IMR-90 (cell line): ENCODE measurements around the gene TNFRSF25. TPM values are rescaled to one million over a fixed set of nuclear protein-coding genes. Genes with fewer than 3 reads are reported as not detected.

Source experiments
- ATAC-seq: fragments of 200-7000 bp; cut with Tn5 transposase; 2 replicates; pipeline ENCODE4 v1.9.1; 2020; ENCODE audit warnings: low read depth, mild to moderate bottlenecking, moderate library complexity
- BruUV-seq: library from RNA; stranded (reverse); fragments of 400-500 nt; replicated peaks from 2 replicates; lab custom pipeline; 2021; lab: Mats Ljungman, UMichigan
- CTCF ChIA-PET: fragments of 300-600 bp; formaldehyde crosslinking; extraction: SDS; loops from one replicate; lab custom pipeline; 2021; ENCODE audit warnings: antibody characterized with exemption; lab: Yijun Ruan, JAX
- POLR2A ChIA-PET: fragments of 300-600 bp; sonication (Branson Sonifier 250); formaldehyde crosslinking; loops from one replicate; lab custom pipeline; 2022; ENCODE audit warnings: antibody characterized with exemption; ENCODE audit not compliant: unreplicated experiment; lab: Charles Lee
- DNase-seq: peaks from one replicate; pipeline ENCODE4 v3.0.0; 2013
- H2AFZ ChIP-seq: replicated peaks from 2 replicates; pipeline ENCODE3; 2013; ENCODE audit warnings: low read length, mild to moderate bottlenecking; ENCODE audit not compliant: poor library complexity
- H2AK5ac ChIP-seq: 2 replicates; pipeline ENCODE4 v1.6.1; 2013; ENCODE audit warnings: low read depth, low read length, inconsistent platforms
- H2AK9ac ChIP-seq: replicated peaks from 2 replicates; pipeline ENCODE3; 2013; ENCODE audit warnings: mild to moderate bottlenecking, low read depth, low read length, moderate library complexity; ENCODE audit not compliant: poor library complexity
- H2BK120ac ChIP-seq: 2 replicates; pipeline ENCODE4 v1.6.1; 2013; ENCODE audit warnings: low read depth, low read length, inconsistent platforms
- H2BK15ac ChIP-seq: 3 replicates; pipeline ENCODE4 v1.6.1; 2013; ENCODE audit warnings: low read depth, low read length, inconsistent platforms
- H2BK20ac ChIP-seq: 2 replicates; pipeline ENCODE4 v1.6.1; 2013; ENCODE audit warnings: low read depth, mild to moderate bottlenecking, inconsistent platforms, low read length, moderate library complexity
- H2BK5ac ChIP-seq: 2 replicates; pipeline ENCODE4 v1.6.1; 2013; ENCODE audit warnings: mild to moderate bottlenecking, low read depth, low read length, inconsistent platforms; ENCODE audit not compliant: poor library complexity, severe bottlenecking
- H3K14ac ChIP-seq: replicated peaks from 2 replicates; pipeline ENCODE4 v1.6.1; 2013; ENCODE audit warnings: low read depth, low read length, inconsistent platforms
- H3K18ac ChIP-seq: 2 replicates; pipeline ENCODE4 v1.6.1; 2013; ENCODE audit warnings: low read depth, low read length, control low read depth
- H3K23ac ChIP-seq: 2 replicates; pipeline ENCODE4 v1.6.1; 2013; ENCODE audit warnings: low read depth, low read length, inconsistent platforms
- H3K27ac ChIP-seq: 2 replicates; pipeline ENCODE4 v1.5.1; 2013; ENCODE audit warnings: mild to moderate bottlenecking, control low read depth, low read length; ENCODE audit not compliant: insufficient read depth
- H3K27me3 ChIP-seq: 2 replicates; pipeline ENCODE4 v1.6.1; 2013; ENCODE audit warnings: low read length; ENCODE audit not compliant: control insufficient read depth, insufficient read depth
- H3K36me3 ChIP-seq: 2 replicates; pipeline ENCODE4 v1.6.1; 2013; ENCODE audit warnings: low read length, mixed read lengths; ENCODE audit not compliant: control insufficient read depth, insufficient read depth
- H3K4ac ChIP-seq: 2 replicates; pipeline ENCODE4 v1.6.1; 2013; ENCODE audit warnings: low read depth, low read length, inconsistent platforms
- H3K4me1 ChIP-seq: 2 replicates; pipeline ENCODE4 v1.6.1; 2013; ENCODE audit warnings: low read length, mixed read lengths; ENCODE audit not compliant: control insufficient read depth, insufficient read depth
- H3K4me2 ChIP-seq: 2 replicates; pipeline ENCODE4 v1.6.1; 2013; ENCODE audit warnings: low read depth, mild to moderate bottlenecking, control low read depth, low read length, moderate library complexity
- H3K4me3 ChIP-seq: 2 replicates; pipeline ENCODE4 v1.5.1; 2013; ENCODE audit warnings: low read depth, mild to moderate bottlenecking, control low read depth, low read length, moderate library complexity; ENCODE audit not compliant: insufficient read depth
- H3K56ac ChIP-seq: 2 replicates; pipeline ENCODE4 v1.6.1; 2013; ENCODE audit warnings: low read length, inconsistent platforms; ENCODE audit not compliant: insufficient read depth; ENCODE audit errors: extremely low read depth
- H3K79me1 ChIP-seq, 2 experiments: 2 replicates each; pipeline ENCODE4 v1.6.1; 2013; ENCODE audit warnings: low read length in 2 of 2, inconsistent platforms in 1 of 2, low read depth in 1 of 2
- H3K9ac ChIP-seq: 2 replicates; pipeline ENCODE4 v1.6.1; 2013; ENCODE audit warnings: low read depth, low read length, control low read depth
- H3K9me1 ChIP-seq: 2 replicates; pipeline ENCODE4 v1.6.1; 2013; ENCODE audit warnings: low read length, inconsistent platforms; ENCODE audit not compliant: insufficient read depth
- H3K9me3 ChIP-seq: 2 replicates; pipeline ENCODE4 v1.6.1; 2013; ENCODE audit warnings: low read length; ENCODE audit not compliant: control insufficient read depth, insufficient read depth
- H4K20me1 ChIP-seq: 2 replicates; pipeline ENCODE4 v1.6.1; 2013; ENCODE audit warnings: low read length, inconsistent platforms; ENCODE audit not compliant: insufficient read depth
- H4K5ac ChIP-seq: 2 replicates; pipeline ENCODE4 v1.6.1; 2013; ENCODE audit warnings: mild to moderate bottlenecking, low read depth, low read length, control low read depth
- H4K8ac ChIP-seq, 2 experiments: 2 replicates each; pipeline ENCODE4 v1.6.1; 2013; ENCODE audit warnings: low read depth in 2 of 2, low read length in 2 of 2, control low read depth in 1 of 2, inconsistent platforms in 1 of 2
- H4K91ac ChIP-seq: 2 replicates; pipeline ENCODE4 v1.6.1; 2013; ENCODE audit warnings: low read depth, low read length, inconsistent platforms; ENCODE audit not compliant: insufficient read depth
- BHLHE40 ChIP-seq: fragments of 150-350 bp; IDR thresholded peaks from 2 replicates; pipeline ENCODE4 v1.6.1; 2016; ENCODE audit warnings: mild to moderate bottlenecking, low read depth, low read length
- CEBPB ChIP-seq: IDR thresholded peaks from 2 replicates; pipeline ENCODE4 v1.6.1; 2012; ENCODE audit warnings: low read depth, low read length, improper control_type of control experiment
- CHD1 ChIP-seq: IDR thresholded peaks from 2 replicates; pipeline ENCODE4 v1.6.1; 2012; ENCODE audit warnings: low read depth, low read length, improper control_type of control experiment
- FOS ChIP-seq: fragments of 150-350 bp; IDR thresholded peaks from 2 replicates; pipeline ENCODE4 v1.6.1; 2016; ENCODE audit warnings: low read depth, low read length
- MAFK ChIP-seq: IDR thresholded peaks from 2 replicates; pipeline ENCODE4 v1.6.1; 2012; ENCODE audit warnings: low read depth, low read length, improper control_type of control experiment
- MAZ ChIP-seq: IDR thresholded peaks from 2 replicates; pipeline ENCODE4 v1.6.1; 2012; ENCODE audit warnings: low read depth, mild to moderate bottlenecking, low read length, improper control_type of control experiment, moderate library complexity, borderline replicate concordance
- MXI1 ChIP-seq: IDR thresholded peaks from 2 replicates; pipeline ENCODE4 v1.6.1; 2012; ENCODE audit warnings: low read depth, mild to moderate bottlenecking, low read length, moderate library complexity, borderline replicate concordance
- NFE2L2 ChIP-seq: fragments of 150-350 bp; IDR thresholded peaks from 2 replicates; pipeline ENCODE4 v1.6.1; 2016; ENCODE audit warnings: low read depth, mild to moderate bottlenecking, low read length
- POLR2A ChIP-seq: IDR thresholded peaks from 2 replicates; pipeline ENCODE4 v1.6.1; 2012; ENCODE audit warnings: mild to moderate bottlenecking, low read depth, low read length
- RCOR1 ChIP-seq: IDR thresholded peaks from 2 replicates; pipeline ENCODE4 v1.6.1; 2012; ENCODE audit warnings: mild to moderate bottlenecking, low read length, improper control_type of control experiment; ENCODE audit not compliant: insufficient replicate concordance
- RFX5 ChIP-seq: IDR thresholded peaks from 2 replicates; pipeline ENCODE4 v1.8.0; 2012; ENCODE audit warnings: low read depth, mild to moderate bottlenecking, low read length, moderate library complexity
- SMC3 ChIP-seq: fragments of 150-350 bp; IDR thresholded peaks from 2 replicates; pipeline ENCODE4 v1.6.1; 2016; ENCODE audit warnings: low read depth, mild to moderate bottlenecking, antibody characterized with exemption, low read length, moderate library complexity
- WGBS, 2 experiments: methylation state at CpG; one replicate each; pipeline versions ENCODE4 v1.1.5 to v1.1.7; 2013; ENCODE audit warnings: missing lambda C conversion rate in 2 of 2; ENCODE audit not compliant: insufficient read length in 1 of 2; ENCODE audit errors: extremely low coverage in 2 of 2; 5-methylcytosine and 5-hydroxymethylcytosine counted together
- dilution Hi-C: fragments of 300-500 bp; cut with HindIII; formaldehyde crosslinking; loops from one replicate; pipeline ENCODE4 v1.14.3; 2018; ENCODE audit warnings: low sequenced_read_pairs; ENCODE audit not compliant: unreplicated experiment
- in situ Hi-C: fragments of 300-500 bp; cut with MboI; formaldehyde crosslinking; loops from 3 replicates; pipeline ENCODE4 v1.14.3; 2019; ENCODE audit warnings: low sequenced_read_pairs, inconsistent platforms, mixed read lengths
- intact Hi-C: fragments of 100-400 bp; cut with micrococcal nuclease; formaldehyde crosslinking; loops from 2 replicates; pipeline ENCODE4 v1.10.0; 2022
- polyA plus RNA-seq, 3 experiments: library from polyadenylated mRNA; depleted of rRNA; stranded (reverse); fragments of >200 nt; gene quantifications; 2 replicates each; pipeline ENCODE4 v1.2.3, GENCODE V29; 2012; ENCODE audit warnings: low replicate concordance in 1 of 3
- total RNA-seq: library from RNA; depleted of rRNA; stranded (reverse); fragments of >200 nt; gene quantifications from 2 replicates; pipeline ENCODE4 v1.2.3, GENCODE V29; 2012
- TF ChIP-seq, protein P1 (sequence below): conservative IDR thresholded peaks from 2 replicates; pipeline ENCODE4 v1.5.1; 2012; ENCODE audit warnings: mild to moderate bottlenecking, low read depth, low read length, improper control_type of control experiment
- TF ChIP-seq, protein P2 (sequence below): fragments of 150-350 bp; IDR thresholded peaks from 2 replicates; pipeline ENCODE4 v1.6.1; 2016; ENCODE audit warnings: low read depth, mild to moderate bottlenecking, low read length, moderate library complexity, borderline replicate concordance

Gene TNFRSF25
- total and polyA plus RNA-seq, 2 of the 4 experiments (the other 2 are of a cell fraction): 1.3 to 11.2 TPM

DNA sequence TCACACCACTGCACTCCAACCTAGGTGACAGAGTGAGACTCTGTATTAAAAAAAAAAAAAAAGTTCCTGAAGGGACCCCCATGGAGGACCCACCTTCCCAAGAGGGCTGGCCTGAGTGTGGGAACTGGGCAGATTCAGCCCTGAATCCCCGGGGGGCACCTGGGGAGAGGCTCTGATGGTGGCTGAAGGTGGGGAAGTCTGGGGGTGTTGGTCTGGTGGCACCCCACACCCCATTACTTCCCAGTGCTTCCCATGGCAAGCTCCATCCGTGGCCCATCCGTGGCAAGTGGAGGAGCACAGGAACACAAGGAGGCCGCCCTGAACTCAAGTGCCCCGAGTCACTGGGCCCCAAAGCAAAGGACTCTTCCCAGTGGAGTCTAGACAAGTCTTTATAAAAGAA lies 778 bp upstream of the TNFRSF25 start:
- H3K4me3 ChIP-seq: no peak overlapping the region
- H3K27me3 ChIP-seq: no peaks in the 10 kb centered on the region
- H2AK5ac ChIP-seq: no peak overlapping the region
- H3K14ac ChIP-seq: no peak overlapping the region
- H3K27ac ChIP-seq: no peak overlapping the region
- H3K9ac ChIP-seq: no peak overlapping the region
- ChIA-PET POLR2A (no interaction called here), CTCF (no interaction called here)
- no peak overlapping the region for H4K5ac ChIP-seq
- H3K56ac ChIP-seq: no peak overlapping the region
- no peaks in the 10 kb centered on the region for H3K79me1 ChIP-seq
- H4K91ac ChIP-seq: no peak overlapping the region
- H3K4ac ChIP-seq: no peak overlapping the region
- BruUV-seq: no TSS peak
- no peak overlapping the region for H3K23ac ChIP-seq
- TF ChIP-seq, protein P1, sequence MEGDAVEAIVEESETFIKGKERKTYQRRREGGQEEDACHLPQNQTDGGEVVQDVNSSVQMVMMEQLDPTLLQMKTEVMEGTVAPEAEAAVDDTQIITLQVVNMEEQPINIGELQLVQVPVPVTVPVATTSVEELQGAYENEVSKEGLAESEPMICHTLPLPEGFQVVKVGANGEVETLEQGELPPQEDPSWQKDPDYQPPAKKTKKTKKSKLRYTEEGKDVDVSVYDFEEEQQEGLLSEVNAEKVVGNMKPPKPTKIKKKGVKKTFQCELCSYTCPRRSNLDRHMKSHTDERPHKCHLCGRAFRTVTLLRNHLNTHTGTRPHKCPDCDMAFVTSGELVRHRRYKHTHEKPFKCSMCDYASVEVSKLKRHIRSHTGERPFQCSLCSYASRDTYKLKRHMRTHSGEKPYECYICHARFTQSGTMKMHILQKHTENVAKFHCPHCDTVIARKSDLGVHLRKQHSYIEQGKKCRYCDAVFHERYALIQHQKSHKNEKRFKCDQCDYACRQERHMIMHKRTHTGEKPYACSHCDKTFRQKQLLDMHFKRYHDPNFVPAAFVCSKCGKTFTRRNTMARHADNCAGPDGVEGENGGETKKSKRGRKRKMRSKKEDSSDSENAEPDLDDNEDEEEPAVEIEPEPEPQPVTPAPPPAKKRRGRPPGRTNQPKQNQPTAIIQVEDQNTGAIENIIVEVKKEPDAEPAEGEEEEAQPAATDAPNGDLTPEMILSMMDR: no peak
- TF ChIP-seq RFX5 (no peak), BHLHE40 (no peak), MAFK (no peak), RCOR1 (no peak), FOS (no peak), CEBPB (no peak), CHD1 (no peak), MAZ (no peak), NFE2L2 (no peak), POLR2A (no peak), MXI1 (no peak), SMC3 (no peak)
- TF ChIP-seq, protein P2, sequence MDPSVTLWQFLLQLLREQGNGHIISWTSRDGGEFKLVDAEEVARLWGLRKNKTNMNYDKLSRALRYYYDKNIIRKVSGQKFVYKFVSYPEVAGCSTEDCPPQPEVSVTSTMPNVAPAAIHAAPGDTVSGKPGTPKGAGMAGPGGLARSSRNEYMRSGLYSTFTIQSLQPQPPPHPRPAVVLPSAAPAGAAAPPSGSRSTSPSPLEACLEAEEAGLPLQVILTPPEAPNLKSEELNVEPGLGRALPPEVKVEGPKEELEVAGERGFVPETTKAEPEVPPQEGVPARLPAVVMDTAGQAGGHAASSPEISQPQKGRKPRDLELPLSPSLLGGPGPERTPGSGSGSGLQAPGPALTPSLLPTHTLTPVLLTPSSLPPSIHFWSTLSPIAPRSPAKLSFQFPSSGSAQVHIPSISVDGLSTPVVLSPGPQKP: no peak
- DNase-seq (no peak), ATAC-seq (no peak)
- H4K8ac ChIP-seq: no peak overlapping the region
- H2BK120ac ChIP-seq: no peak overlapping the region
- no peak overlapping the region for H2AFZ ChIP-seq
- H2BK15ac ChIP-seq: no peak overlapping the region
- in situ Hi-C loops (no loop called here), intact Hi-C loops (no loop called here), dilution Hi-C loops (no loop called here)
- no peaks in the 10 kb centered on the region for H3K9me3 ChIP-seq
- WGBS, 2 experiments: no CpG with 5 or more reads among the region's 5 CpGs
- H2BK5ac ChIP-seq: no peak overlapping the region
- H3K18ac ChIP-seq: no peak overlapping the region
- no peak overlapping the region for H3K4me2 ChIP-seq
- no peaks in the 10 kb centered on the region for H4K20me1 ChIP-seq
- no peaks in the 10 kb centered on the region for H3K4me1 ChIP-seq
- H2BK20ac ChIP-seq: no peak overlapping the region
- H3K36me3 ChIP-seq: peaks cover 42% of the 10 kb centered on the region
- H3K9me1 ChIP-seq: no peaks in the 10 kb centered on the region
- H2AK9ac ChIP-seq: no peak overlapping the region
